HepG2 (cell line): ENCODE measurements around the gene HPS1. TPM values are rescaled to one million over a fixed set of nuclear protein-coding genes. Genes with fewer than 3 reads are reported as not detected.

Source experiments
- CBX2 ChIP-seq, 2 experiments: fragments of 200-600 bp in 1 of 2; sonication (generic); formaldehyde crosslinking in 1 of 2; IDR thresholded peaks; 2 replicates each; pipeline versions ENCODE4 v1.7.0 to v1.8.1; 2018 to 2022; ENCODE audit warnings: low read depth in 2 of 2, low read length in 1 of 2, mild to moderate bottlenecking in 1 of 2, missing genetic modification reagents in 1 of 2
- CCDC6 ChIP-seq: sonication (generic); formaldehyde crosslinking; IDR thresholded peaks from 2 replicates; pipeline ENCODE4 v1.8.1; 2022; ENCODE audit warnings: mild to moderate bottlenecking, missing genetic modification reagents, moderate library complexity
- CREM ChIP-seq, 2 experiments: sonication (generic) in 1 of 2; formaldehyde crosslinking in 1 of 2; IDR thresholded peaks; 2 replicates each; pipeline versions ENCODE4 v1.4.0 to v1.6.1; 2016 to 2020; ENCODE audit warnings: antibody characterized with exemption in 1 of 2, mild to moderate bottlenecking in 1 of 2, missing genetic modification reagents in 1 of 2
- DPF2 ChIP-seq: sonication (generic); formaldehyde crosslinking; IDR thresholded peaks from 2 replicates; pipeline ENCODE4 v1.4.0; 2020; ENCODE audit warnings: mild to moderate bottlenecking, low read depth, missing genetic modification reagents, borderline replicate concordance
- DRAP1 ChIP-seq: IDR thresholded peaks from 2 replicates; pipeline ENCODE4 v1.6.1; 2016; ENCODE audit warnings: missing genetic modification reagents, missing compliant biosample characterization
- E2F5 ChIP-seq: sonication (generic); formaldehyde crosslinking; conservative IDR thresholded peaks from 2 replicates; pipeline ENCODE4 v1.4.0; 2020; ENCODE audit warnings: missing genetic modification reagents
- FLYWCH1 ChIP-seq: sonication (generic); formaldehyde crosslinking; IDR thresholded peaks from 2 replicates; pipeline ENCODE4 v1.8.1; 2023; ENCODE audit warnings: mild to moderate bottlenecking, missing genetic modification reagents
- FOXJ3 ChIP-seq: sonication (generic); formaldehyde crosslinking; IDR thresholded peaks from 2 replicates; pipeline ENCODE4 v1.4.0; 2020; ENCODE audit warnings: missing genetic modification reagents, mild to moderate bottlenecking, borderline replicate concordance
- HIVEP1 ChIP-seq: sonication (generic); formaldehyde crosslinking; IDR thresholded peaks from 2 replicates; pipeline ENCODE4 v1.4.0; 2020; ENCODE audit warnings: mild to moderate bottlenecking, missing genetic modification reagents
- IRF9 ChIP-seq: sonication (generic); formaldehyde crosslinking; IDR thresholded peaks from 2 replicates; pipeline ENCODE4 v1.8.0; 2022; ENCODE audit warnings: missing genetic modification reagents, mild to moderate bottlenecking, borderline replicate concordance
- JDP2 ChIP-seq: sonication (generic); formaldehyde crosslinking; IDR thresholded peaks from 2 replicates; pipeline ENCODE4 v1.8.1; 2022; ENCODE audit warnings: missing genetic modification reagents, borderline replicate concordance
- MEF2D ChIP-seq: sonication (generic); formaldehyde crosslinking; IDR thresholded peaks from 2 replicates; pipeline ENCODE4 v1.5.1; 2020; ENCODE audit warnings: mild to moderate bottlenecking, missing genetic modification reagents
- NCOA1 ChIP-seq: sonication (generic); formaldehyde crosslinking; IDR thresholded peaks from 2 replicates; pipeline ENCODE4 v1.9.0; 2021; ENCODE audit warnings: missing genetic modification reagents
- NFATC3 ChIP-seq: sonication (generic); formaldehyde crosslinking; IDR thresholded peaks from 2 replicates; pipeline ENCODE4 v1.5.1; 2020; ENCODE audit warnings: mild to moderate bottlenecking, missing genetic modification reagents
- NFIC ChIP-seq: IDR thresholded peaks from 2 replicates; pipeline ENCODE4 v1.6.1; 2012; ENCODE audit warnings: mild to moderate bottlenecking, low read length, inconsistent platforms
- RFXAP ChIP-seq: sonication (generic); formaldehyde crosslinking; IDR thresholded peaks from 2 replicates; pipeline ENCODE4 v1.4.0; 2020; ENCODE audit warnings: missing genetic modification reagents, borderline replicate concordance
- SAP130 ChIP-seq: IDR thresholded peaks from 2 replicates; pipeline ENCODE4 v1.6.1; 2016; ENCODE audit warnings: low read depth
- TFE3 ChIP-seq: IDR thresholded peaks from 2 replicates; pipeline ENCODE4 v1.6.1; 2016
- WIZ ChIP-seq: sonication (generic); formaldehyde crosslinking; IDR thresholded peaks from 2 replicates; pipeline ENCODE4 v1.5.1; 2020; ENCODE audit warnings: mild to moderate bottlenecking, missing genetic modification reagents
- ZBTB7A ChIP-seq: sonication (generic); formaldehyde crosslinking; IDR thresholded peaks from 2 replicates; pipeline ENCODE4 v1.8.0; 2022; ENCODE audit warnings: mild to moderate bottlenecking, missing genetic modification reagents
- ZFX ChIP-seq: sonication (generic); formaldehyde crosslinking; IDR thresholded peaks from 2 replicates; pipeline ENCODE4 v1.4.0; 2020; ENCODE audit warnings: mild to moderate bottlenecking, low read depth, missing genetic modification reagents, moderate library complexity
- ZFY ChIP-seq: sonication (generic); formaldehyde crosslinking; IDR thresholded peaks from 2 replicates; pipeline ENCODE4 v1.4.0; 2020; ENCODE audit warnings: missing genetic modification reagents
- ZNF503 ChIP-seq: sonication (generic); formaldehyde crosslinking; IDR thresholded peaks from 2 replicates; pipeline ENCODE4 v1.4.0; 2020; ENCODE audit warnings: missing genetic modification reagents
- ZNF550 ChIP-seq: sonication (generic); formaldehyde crosslinking; IDR thresholded peaks from 2 replicates; pipeline ENCODE4 v1.4.0; 2020; ENCODE audit warnings: mild to moderate bottlenecking, missing genetic modification reagents, borderline replicate concordance
- ZNF768 ChIP-seq: sonication (generic); formaldehyde crosslinking; IDR thresholded peaks from 2 replicates; pipeline ENCODE4 v1.4.0; 2020; ENCODE audit warnings: missing genetic modification reagents
- polyA plus RNA-seq, 8 experiments: library from polyadenylated mRNA; depleted of rRNA in 3 of 8; stranded (reverse) in 7 of 8; unstranded in 1 of 8; fragments of >200 nt; fragmentation: Illumina TruSeq in 4 of 8; extraction: Trizol in 4 of 8; gene quantifications; 2 replicates each; pipeline versions ENCODE4 v1.2.1 to v1.2.3, GENCODE V29; 2011 to 2016; ENCODE audit warnings: low read depth in 4 of 8, missing spikeins in 1 of 8, mixed read lengths in 1 of 8; ENCODE audit not compliant: insufficient read depth in 1 of 8
- total RNA-seq, 5 experiments: library from RNA; depleted of rRNA; stranded (reverse); fragments of >200 nt; fragmentation: Illumina TruSeq; extraction: Trizol; gene quantifications; 2 replicates each; pipeline ENCODE4 v1.2.3, GENCODE V29; 2016; ENCODE audit warnings: low read depth in 1 of 5

Gene HPS1
- total and polyA plus RNA-seq, 2 of the 13 experiments (the other 11 are each of a cell fraction or from before 2014, with no cell fraction given) = 24.6 to 25.8 TPM

GRCh38 chr10:98446661-98447221 is at the start of gene HPS1 (continued):
- TF ChIP-seq DRAP1 = no peak
- TF ChIP-seq E2F5 (CRISPR knock-in tag) = 0 out of 2 replicates have a peak, but pooled peaks have one; percentile 33
- no peak for TF ChIP-seq ZNF768 (CRISPR knock-in tag)
- no peak for TF ChIP-seq CREM (IDR thresholded peaks at IDR 0.05)
- TF ChIP-seq CREM (CRISPR knock-in tag; IDR thresholded peaks at IDR 0.05) = no peak
- TF ChIP-seq FLYWCH1 = no peak
- TF ChIP-seq SAP130 = peak; percentile 91
- TF ChIP-seq ZNF503 (CRISPR knock-in tag) = peak; percentile 50; the same call in 1 of the 2 replicates
- TF ChIP-seq RFXAP (CRISPR knock-in tag) = peak; percentile 72; the same call in 1 of the 2 replicates
- peak; percentile 52; the same call in 1 of the 2 replicates for TF ChIP-seq IRF9
- 0 out of 2 replicates have a peak, but pooled peaks have one; percentile 52 for TF ChIP-seq CCDC6 (CRISPR knock-in tag)
- peak; percentile 51; the same call in 1 of the 2 replicates for TF ChIP-seq HIVEP1 (CRISPR knock-in tag)
- TF ChIP-seq NFIC = no peak
- peak; percentile 75; the same call in 1 of the 2 replicates for TF ChIP-seq ZFX (CRISPR knock-in tag)
- no peak for TF ChIP-seq ZNF550 (CRISPR knock-in tag)
- no peak for TF ChIP-seq NFATC3 (CRISPR knock-in tag)
- no peak for TF ChIP-seq JDP2
- TF ChIP-seq CBX2 (IDR thresholded peaks at IDR 0.05; ENCODE audit: low read depth, low read length) = no peak
- TF ChIP-seq CBX2 (CRISPR knock-in tag; IDR thresholded peaks at IDR 0.05; ENCODE audit: low read depth) = no peak
- no peak for TF ChIP-seq WIZ (CRISPR knock-in tag)
- no peak for TF ChIP-seq FOXJ3 (CRISPR knock-in tag)
- TF ChIP-seq NCOA1 (CRISPR knock-in tag) = no peak
- no peak for TF ChIP-seq MEF2D (CRISPR knock-in tag)
- TF ChIP-seq ZBTB7A (CRISPR knock-in tag) = peak; percentile 53; the same call in 1 of the 2 replicates
- no peak for TF ChIP-seq DPF2 (CRISPR knock-in tag)
- TF ChIP-seq ZFY = peak; percentile 81
- TF ChIP-seq TFE3 (CRISPR knock-in tag) = peak; percentile 94
